OCI-LY3 (cell line): ENCODE results near the gene ADORA1.

Source experiments
- H2AFZ ChIP-seq: fragments of 200-600, 300-600 bp; shearing (Covaris generic); 2 replicates; pipeline ENCODE4 v1.6.0; 2014; ENCODE audit warnings: antibody characterized with exemption, low read depth, low read length
- H3K27ac ChIP-seq: fragments of 200-600, 300-600 bp; sonication (generic); 2 replicates; pipeline ENCODE4 v1.5.1; 2014; ENCODE audit warnings: mild to moderate bottlenecking, low read length, moderate library complexity, mixed read lengths
- H3K27me3 ChIP-seq: fragments of 200-600, 300-600 bp; sonication (generic); 2 replicates; pipeline ENCODE4 v1.6.1; 2014; ENCODE audit warnings: low read depth, low read length, mixed read lengths
- H3K36me3 ChIP-seq: fragments of 200-600, 300-600 bp; sonication (generic); replicated peaks from 2 replicates; pipeline ENCODE3; 2014; ENCODE audit warnings: low read depth, low read length, mixed read lengths
- H3K4me1 ChIP-seq: fragments of 300-600, 200-600 bp; sonication (generic); 2 replicates; pipeline ENCODE4 v1.6.1; 2014; ENCODE audit warnings: low read length, mixed read lengths
- H3K4me2 ChIP-seq: fragments of 200-600, 300-600 bp; sonication (generic); 2 replicates; pipeline ENCODE4 v1.6.1; 2014; ENCODE audit warnings: low read length, mixed read lengths
- H3K4me3 ChIP-seq: fragments of 300-600, 200-600 bp; sonication (generic); 2 replicates; pipeline ENCODE4 v1.5.1; 2014; ENCODE audit warnings: antibody characterized with exemption, mild to moderate bottlenecking, low read length, moderate library complexity
- H3K79me2 ChIP-seq: fragments of 300-600, 200-600 bp; shearing (Covaris generic); 2 replicates; pipeline ENCODE4 v1.6.1; 2014; ENCODE audit warnings: mild to moderate bottlenecking, low read length, mixed read lengths
- H3K9ac ChIP-seq: fragments of 300-600, 200-600 bp; shearing (Covaris generic); 2 replicates; pipeline ENCODE4 v1.6.0; 2014; ENCODE audit warnings: mild to moderate bottlenecking, low read length, moderate library complexity
- H3K9me3 ChIP-seq: fragments of 200-600, 300-600 bp; shearing (Covaris generic); 2 replicates; pipeline ENCODE4 v1.6.1; 2014; ENCODE audit warnings: low read length, mixed read lengths; ENCODE audit not compliant: insufficient read depth
- H4K20me1 ChIP-seq: fragments of 200-600, 300-600 bp; sonication (generic); 2 replicates; pipeline ENCODE4 v1.6.1; 2016; ENCODE audit warnings: low read length, mixed read lengths; ENCODE audit not compliant: insufficient read depth
- EZH2phosphoT487 ChIP-seq: fragments of 200-600 bp; shearing (Covaris generic); IDR thresholded peaks from 2 replicates; pipeline ENCODE4 v1.6.1; 2018; ENCODE audit warnings: antibody characterized with exemption, mixed run types, low read depth
- TF ChIP-seq, protein P1 (sequence below): fragments of 200-600, 300-600 bp; sonication (generic); IDR thresholded peaks from 2 replicates; pipeline ENCODE4 v1.5.1; 2014; ENCODE audit warnings: antibody characterized with exemption, low read length, low read depth

The ADORA1 gene

DNA sequence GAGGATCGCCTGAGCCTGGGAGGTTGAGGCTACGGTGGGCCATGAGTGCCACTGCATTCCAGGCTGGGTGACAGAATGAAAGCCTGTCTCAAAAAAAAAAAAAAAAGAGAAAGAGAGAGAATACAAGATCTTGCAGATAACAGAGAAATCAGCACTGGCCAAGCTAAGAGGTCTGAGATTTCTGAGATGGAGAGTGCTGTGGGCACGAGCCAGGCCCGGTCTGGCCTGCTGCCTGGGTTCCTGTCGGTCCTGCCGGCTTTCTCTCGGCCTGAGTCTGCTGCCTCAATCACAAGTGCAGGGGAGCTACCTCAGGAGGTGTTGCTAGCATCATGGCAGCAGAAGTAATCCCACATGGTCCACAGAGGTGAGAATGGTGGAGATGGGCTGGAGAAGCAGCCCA is 19.0 kb downstream of the ADORA1 start:
- H3K4me2 ChIP-seq, result no peak overlapping the region
- no peaks in the 10 kb centered on the region for H4K20me1 ChIP-seq
- H3K4me1 ChIP-seq, result no peaks in the 10 kb centered on the region
- H3K9ac ChIP-seq, result no peak overlapping the region
- H3K36me3 ChIP-seq, result no peaks in the 10 kb centered on the region
- no peaks in the 10 kb centered on the region for H3K9me3 ChIP-seq
- no peaks in the 10 kb centered on the region for H3K79me2 ChIP-seq
- H3K27me3 ChIP-seq, result peaks cover 31% of the 10 kb centered on the region
- no peak overlapping the region for H3K4me3 ChIP-seq
- H3K27ac ChIP-seq, result no peak overlapping the region
- H2AFZ ChIP-seq, result no peak overlapping the region
- TF ChIP-seq, protein P1, sequence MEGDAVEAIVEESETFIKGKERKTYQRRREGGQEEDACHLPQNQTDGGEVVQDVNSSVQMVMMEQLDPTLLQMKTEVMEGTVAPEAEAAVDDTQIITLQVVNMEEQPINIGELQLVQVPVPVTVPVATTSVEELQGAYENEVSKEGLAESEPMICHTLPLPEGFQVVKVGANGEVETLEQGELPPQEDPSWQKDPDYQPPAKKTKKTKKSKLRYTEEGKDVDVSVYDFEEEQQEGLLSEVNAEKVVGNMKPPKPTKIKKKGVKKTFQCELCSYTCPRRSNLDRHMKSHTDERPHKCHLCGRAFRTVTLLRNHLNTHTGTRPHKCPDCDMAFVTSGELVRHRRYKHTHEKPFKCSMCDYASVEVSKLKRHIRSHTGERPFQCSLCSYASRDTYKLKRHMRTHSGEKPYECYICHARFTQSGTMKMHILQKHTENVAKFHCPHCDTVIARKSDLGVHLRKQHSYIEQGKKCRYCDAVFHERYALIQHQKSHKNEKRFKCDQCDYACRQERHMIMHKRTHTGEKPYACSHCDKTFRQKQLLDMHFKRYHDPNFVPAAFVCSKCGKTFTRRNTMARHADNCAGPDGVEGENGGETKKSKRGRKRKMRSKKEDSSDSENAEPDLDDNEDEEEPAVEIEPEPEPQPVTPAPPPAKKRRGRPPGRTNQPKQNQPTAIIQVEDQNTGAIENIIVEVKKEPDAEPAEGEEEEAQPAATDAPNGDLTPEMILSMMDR, result no peak
- TF ChIP-seq EZH2phosphoT487, result no peak

DNA sequence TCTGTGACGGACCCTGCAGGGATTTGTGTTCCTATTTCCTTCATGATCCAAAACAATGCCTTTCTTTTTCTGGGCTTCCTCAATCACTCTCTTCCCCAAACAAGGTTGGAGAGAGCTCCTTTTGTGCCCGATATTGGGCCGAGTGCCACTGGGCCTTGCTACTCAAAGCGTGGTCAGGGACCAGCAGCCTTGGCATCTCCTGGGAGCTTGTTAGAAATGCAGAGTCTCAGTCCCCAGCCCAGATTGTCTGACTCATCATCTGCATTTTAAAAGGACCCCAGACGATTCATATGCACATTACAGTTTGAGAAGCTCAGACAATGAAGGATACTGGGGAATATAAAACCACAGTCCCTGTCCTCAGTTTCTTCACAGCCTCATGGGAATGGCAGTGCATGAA is 19.9 kb downstream of the ADORA1 start:
- TF ChIP-seq, protein P1, result no peak
- no peak for TF ChIP-seq EZH2phosphoT487
- Histone ChIP-seq H3K9ac (no peak overlapping the region), H3K36me3 (no peaks in the 10 kb centered on the region), H3K27ac (no peak overlapping the region), H3K27me3 (peaks cover 27% of the 10 kb centered on the region), H3K4me3 (no peak overlapping the region), H3K4me2 (no peak overlapping the region), H3K4me1 (no peaks in the 10 kb centered on the region), H3K9me3 (no peaks in the 10 kb centered on the region), H3K79me2 (no peaks in the 10 kb centered on the region), H4K20me1 (no peaks in the 10 kb centered on the region), H2AFZ (no peak overlapping the region)

DNA sequence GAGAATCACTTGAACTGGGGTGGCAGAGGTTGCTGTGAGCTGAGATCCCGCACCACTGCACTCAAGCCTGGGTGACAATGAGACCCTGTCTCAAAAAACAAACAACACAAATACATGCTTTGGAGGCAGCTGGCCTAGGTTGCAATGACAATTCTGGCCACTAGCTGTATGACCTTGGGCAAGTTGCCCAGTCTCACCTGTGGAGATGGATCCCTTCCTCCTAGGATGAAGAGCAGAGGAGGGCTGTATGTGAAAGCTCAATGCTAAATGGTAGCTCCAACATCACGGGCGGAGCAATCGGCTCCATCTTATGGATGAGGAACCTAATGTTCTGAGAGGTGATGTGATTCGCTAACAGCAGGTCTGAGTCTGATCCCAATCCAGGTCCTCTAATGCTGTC is 20.6 kb downstream of the ADORA1 start:
- Histone ChIP-seq H3K4me1 (no peaks in the 10 kb centered on the region), H3K4me2 (no peak overlapping the region), H3K79me2 (no peaks in the 10 kb centered on the region), H3K27me3 (peaks cover 29% of the 10 kb centered on the region), H3K27ac (no peak overlapping the region), H3K4me3 (no peak overlapping the region), H4K20me1 (no peaks in the 10 kb centered on the region), H3K36me3 (no peaks in the 10 kb centered on the region), H3K9ac (no peak overlapping the region), H2AFZ (no peak overlapping the region), H3K9me3 (no peaks in the 10 kb centered on the region)
- TF ChIP-seq, protein P1, result peak; percentile 27
- TF ChIP-seq EZH2phosphoT487, result no peak

DNA sequence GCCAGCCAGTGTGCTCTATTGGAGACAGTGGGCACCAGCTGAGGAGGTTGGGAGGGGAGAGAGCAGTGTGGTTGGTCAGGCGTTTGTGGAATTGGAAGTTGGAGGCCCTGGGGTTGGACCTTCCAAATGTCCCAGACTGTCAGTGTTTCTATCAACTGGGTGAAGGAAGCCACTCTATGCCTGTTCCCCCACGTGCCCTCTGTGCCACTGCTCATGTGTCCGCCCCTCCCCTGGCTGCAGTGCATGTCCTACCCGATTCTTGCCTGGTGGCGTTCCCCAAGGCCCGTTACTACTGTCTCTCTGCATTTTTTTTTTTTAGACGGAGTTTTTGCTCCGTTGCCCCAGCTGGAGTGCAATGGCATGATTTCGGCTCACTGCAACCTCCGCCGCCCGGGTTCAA is 21.1 kb downstream of the ADORA1 start:
- no peak overlapping the region for H3K4me3 ChIP-seq
- no peaks in the 10 kb centered on the region for H3K79me2 ChIP-seq
- no peak overlapping the region for H3K9ac ChIP-seq
- no peaks in the 10 kb centered on the region for H4K20me1 ChIP-seq
- no peaks in the 10 kb centered on the region for H3K36me3 ChIP-seq
- TF ChIP-seq, protein P1, result no peak
- no peak for TF ChIP-seq EZH2phosphoT487
- H3K27me3 ChIP-seq, result peaks cover 34% of the 10 kb centered on the region
- H3K27ac ChIP-seq, result no peak overlapping the region
- no peak overlapping the region for H2AFZ ChIP-seq
- no peaks in the 10 kb centered on the region for H3K4me1 ChIP-seq
- H3K9me3 ChIP-seq, result no peaks in the 10 kb centered on the region
- H3K4me2 ChIP-seq, result no peak overlapping the region
